Stimulated activated CD4-positive, alpha-beta T cell treated with anti-CD3 and anti-CD28 coated beads, Interleukin-15, amount 100 ng/mL, for 48 hours (primary cell): ENCODE data around the gene MC1R.
"Not testable (repeated sequence)": the region's sequence is repeated elsewhere in the genome, so short reads cannot be mapped to it uniquely, and the experiment has no call there.

Source experiments
- DNase-seq, 2 donors: peaks; one replicate each; pipeline ENCODE4 v3.0.0-alpha.2; 2020; ENCODE audit warnings: low read depth in 2 of 2

The MC1R gene

GRCh38 chr16:89918453-89919347 lies at the start of gene MC1R:
Gene MC1R (plus strand): TSS chr16:89918862. CDS start chr16:89919259, 397 bp downstream.
- no peak for DNase-seq

DNA sequence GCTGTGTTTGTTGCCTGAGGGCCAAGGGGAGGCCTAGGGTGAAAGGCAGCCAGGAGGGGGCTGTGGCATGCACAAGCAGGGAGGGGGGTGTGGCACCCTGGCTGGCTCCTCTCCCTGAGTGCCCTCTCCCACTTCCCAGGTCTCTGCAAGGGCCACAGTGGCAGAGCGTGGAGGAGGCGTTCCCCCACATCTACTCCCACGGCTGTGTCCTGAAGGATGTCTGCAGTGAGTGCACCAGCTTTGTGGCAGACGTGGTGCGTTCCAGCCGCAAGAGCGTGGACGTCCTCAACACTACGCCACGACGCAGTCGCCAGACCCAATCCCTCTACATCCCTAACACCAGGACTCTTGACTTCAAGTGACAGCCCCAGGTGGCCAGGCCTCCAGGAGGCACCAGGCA lies 48.8 kb upstream of the MC1R start:
- no peak for DNase-seq

- no peak for DNase-seq
Observed at GRCh38 chr16:89870440-89870839, 48.2 kb upstream of the MC1R start.

- DNase-seq, result no peak
Observed at GRCh38 chr16:89871895-89872294, 46.8 kb upstream of the MC1R start.

GRCh38 chr16:89873109-89873971 lies 45.3 kb upstream of the MC1R start, which contains the start of gene TCF25:
Gene TCF25 (plus strand): TSS chr16:89873592. CDS start chr16:89873668, 76 bp downstream.
- peak; percentile 76 to 81 for DNase-seq

- peak; percentile 96 to 98 for DNase-seq
Observed at GRCh38 chr16:89873972-89874689, 44.5 kb upstream of the MC1R start.

DNA sequence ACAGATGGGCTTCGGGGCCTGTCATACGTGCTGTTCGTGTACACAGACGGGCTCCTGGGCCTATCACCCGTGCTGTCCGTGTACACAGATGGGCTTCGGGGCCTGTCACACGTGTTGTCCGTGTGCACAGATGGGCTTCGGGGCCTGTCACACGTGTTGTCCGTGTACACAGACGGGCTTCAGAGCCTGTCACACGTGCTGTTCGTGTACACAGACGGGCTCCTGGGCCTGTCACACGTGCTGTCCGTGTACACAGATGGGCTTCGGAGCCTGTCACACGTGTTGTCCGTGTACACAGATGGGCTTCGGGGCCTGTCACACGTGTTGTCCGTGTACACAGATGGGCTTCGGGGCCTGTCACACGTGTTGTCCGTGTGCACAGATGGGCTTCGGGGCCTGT lies 39.5 kb upstream of the MC1R start:
- not testable (repeated sequence) for DNase-seq

- no peak for DNase-seq
Observed at GRCh38 chr16:89880477-89881367, 37.9 kb upstream of the MC1R start.

DNA sequence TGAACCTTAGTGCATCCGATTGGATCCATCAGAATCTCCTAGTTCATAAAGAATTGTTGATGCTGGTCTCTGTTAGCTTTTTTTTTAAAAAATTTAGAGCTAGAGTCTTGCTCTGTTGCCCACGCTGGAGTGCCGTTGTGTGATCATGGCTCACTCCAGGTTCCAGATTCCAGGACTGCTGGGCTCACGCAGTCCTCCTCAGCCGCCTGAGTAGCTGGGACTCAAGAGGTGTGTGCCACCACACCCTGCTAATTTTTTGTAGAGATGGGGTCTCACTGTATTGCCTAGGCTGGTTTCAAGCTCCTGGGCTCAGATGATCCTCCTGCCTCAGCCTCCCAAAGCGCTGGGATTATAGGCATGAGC lies 37.3 kb upstream of the MC1R start:
- DNase-seq, result no peak

GRCh38 chr16:89883346-89884040 lies 35.2 kb upstream of the MC1R start:
- DNase-seq, result no peak

DNA sequence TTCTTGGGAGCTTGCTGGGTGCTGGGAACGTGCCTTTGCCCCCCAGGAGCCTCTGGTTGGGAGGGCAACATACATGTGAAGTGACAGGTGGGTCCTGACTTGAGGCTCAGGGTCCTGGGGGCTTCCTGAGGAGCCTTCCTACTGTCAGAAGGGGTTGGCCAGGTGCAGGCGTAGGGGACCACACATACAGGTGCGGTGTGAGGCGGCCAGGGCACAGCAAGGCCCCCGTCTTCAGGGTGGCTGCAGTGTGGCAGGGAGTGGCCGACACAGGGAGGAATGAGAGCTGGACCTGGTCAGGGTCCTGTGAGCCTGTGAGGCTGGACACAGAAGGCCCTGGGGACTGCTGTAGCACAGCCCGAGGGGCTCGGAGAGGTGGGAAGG lies 34.6 kb upstream of the MC1R start:
- DNase-seq, result no peak

DNA sequence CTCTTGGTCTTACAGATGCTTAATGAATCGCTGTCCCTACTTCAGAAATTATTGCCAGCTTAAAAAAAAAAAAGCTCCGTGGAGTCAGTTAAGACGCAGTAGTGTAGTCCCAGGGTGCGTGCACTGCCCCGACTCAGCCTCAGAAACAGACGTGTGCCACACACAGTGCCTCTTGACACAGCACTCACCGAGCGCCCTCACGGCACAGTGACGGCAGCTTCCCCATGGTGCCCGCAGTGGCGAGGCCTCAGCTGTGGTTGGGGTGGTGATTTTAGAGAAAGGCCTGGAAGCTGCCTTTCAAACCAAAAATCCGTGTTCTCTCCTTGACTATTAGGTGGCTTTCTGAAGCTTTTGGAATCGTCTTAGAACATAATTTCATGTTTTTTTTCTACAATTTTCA lies 31.4 kb upstream of the MC1R start:
- no peak for DNase-seq

GRCh38 chr16:89890200-89890599 lies 28.5 kb upstream of the MC1R start:
- DNase-seq, result peak; percentile 31 to 40

GRCh38 chr16:89890886-89891657 lies 27.6 kb upstream of the MC1R start:
- DNase-seq, result no peak

GRCh38 chr16:89892055-89892630 lies 26.5 kb upstream of the MC1R start:
- no peak for DNase-seq

DNA sequence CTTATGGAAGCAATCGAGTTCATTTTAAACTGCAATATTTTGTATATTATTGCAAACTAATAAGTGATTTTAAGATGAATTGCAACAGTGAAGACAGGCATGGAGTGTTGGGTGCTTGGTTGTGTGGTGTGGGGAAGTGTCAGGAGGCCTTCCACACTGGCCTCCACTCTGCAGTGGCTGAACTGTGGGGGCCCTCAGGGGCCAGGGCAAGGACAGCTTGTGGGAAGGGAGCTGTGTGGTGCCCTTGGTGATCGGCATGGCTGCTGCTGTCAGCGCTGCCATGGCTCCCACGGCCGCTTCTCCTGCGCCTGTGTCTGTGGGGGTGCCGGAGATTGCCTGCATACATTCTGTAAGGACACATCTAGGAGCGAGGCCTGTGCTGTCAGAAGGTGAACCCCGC lies 26.0 kb upstream of the MC1R start:
- DNase-seq, result no peak

DNA sequence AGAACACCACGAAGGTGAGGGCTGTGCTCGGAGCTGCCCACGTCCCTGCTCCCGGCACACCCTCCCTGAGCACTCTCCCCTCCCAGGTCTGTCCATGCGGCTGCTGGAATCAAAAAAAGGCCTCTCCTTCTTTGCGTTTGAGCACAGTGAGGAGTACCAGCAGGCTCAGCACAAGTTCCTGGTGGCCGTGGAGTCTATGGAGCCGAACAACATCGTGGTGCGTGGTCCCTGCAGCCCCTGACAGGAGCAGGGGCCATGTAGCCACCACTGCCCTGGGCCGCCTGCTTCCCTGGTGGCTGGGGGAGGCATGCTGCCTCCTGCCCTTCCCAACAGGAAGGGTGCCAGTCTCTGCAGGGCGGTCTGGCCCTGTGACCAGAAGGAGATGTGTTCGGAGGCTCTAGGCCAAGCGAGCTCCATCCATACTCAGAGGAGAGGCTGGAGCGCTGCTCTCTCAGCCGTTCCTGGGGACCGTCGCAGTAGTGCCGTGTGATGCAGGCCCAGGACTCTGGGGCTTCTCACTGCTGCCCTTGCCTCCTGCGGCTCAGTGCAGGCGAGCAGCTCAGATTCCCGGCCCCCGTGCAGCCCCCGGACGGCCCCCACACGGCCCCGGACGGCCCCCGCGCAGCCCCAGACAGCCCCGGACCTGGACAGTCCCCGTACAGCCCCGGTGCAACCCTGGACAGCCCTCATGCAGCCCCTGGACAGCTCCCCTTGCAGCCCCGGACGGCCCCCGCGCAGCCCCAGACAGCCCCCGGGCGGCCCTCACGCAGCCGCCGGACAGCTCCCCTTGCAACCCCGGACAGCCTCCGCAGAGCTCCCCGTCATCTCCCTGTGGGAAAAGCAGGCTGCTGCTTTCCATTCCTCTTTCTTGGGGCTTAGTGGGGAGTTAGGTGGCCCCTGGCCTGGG lies 24.8 kb upstream of the MC1R start:
- DNase-seq, result no peak
